Measurements from ENCODE around the gene PPIL4. TPM values are rescaled to one million over a fixed set of nuclear protein-coding genes. Genes with fewer than 3 reads are reported as not detected.
A peak's percentile ranks its signal among the peaks of the same experiment; 100 is the strongest.
"Not testable (repeated sequence)": the region's sequence is repeated elsewhere in the genome, so short reads cannot be mapped to it uniquely, and the experiment has no call there.

The PPIL4 gene
- total and polyA plus RNA-seq, 7 donors = 6.9 to 32.4 (median 14.7) TPM

DNA sequence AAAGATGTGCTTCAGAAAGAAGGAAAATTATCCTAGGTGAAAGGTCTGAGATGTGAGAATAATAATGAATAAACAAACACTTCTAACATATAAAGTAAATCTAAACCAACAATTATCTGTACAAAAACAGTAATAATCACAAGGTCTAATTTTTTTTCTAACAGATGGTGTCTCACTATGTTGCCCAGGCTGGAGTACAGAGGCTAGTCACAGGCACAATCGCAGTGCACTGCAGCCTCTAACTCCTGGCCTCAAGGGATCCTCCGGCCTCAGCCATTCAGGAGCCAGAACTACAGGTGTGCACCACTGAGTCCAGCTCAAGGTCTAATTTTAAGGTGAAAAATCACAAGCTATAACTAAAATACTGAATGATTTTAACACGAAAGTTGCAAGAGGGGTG is 44.1 kb downstream of the PPIL4 start:
- 93 to 97% (median 94%) methylated on average over 3 of the region's 3 CpGs for WGBS, 3 donors
- DNase-seq (no peak), ATAC-seq (no peak)
- no peaks in the 10 kb centered on the region for H3K27me3 ChIP-seq (ENCODE audit: insufficient read depth in 3 of 3, low read length in 2 of 3)
- no peak overlapping the region for H3K4me3 ChIP-seq
- H3K9me3 ChIP-seq = no peaks in the 10 kb centered on the region
- TF ChIP-seq, protein P1, sequence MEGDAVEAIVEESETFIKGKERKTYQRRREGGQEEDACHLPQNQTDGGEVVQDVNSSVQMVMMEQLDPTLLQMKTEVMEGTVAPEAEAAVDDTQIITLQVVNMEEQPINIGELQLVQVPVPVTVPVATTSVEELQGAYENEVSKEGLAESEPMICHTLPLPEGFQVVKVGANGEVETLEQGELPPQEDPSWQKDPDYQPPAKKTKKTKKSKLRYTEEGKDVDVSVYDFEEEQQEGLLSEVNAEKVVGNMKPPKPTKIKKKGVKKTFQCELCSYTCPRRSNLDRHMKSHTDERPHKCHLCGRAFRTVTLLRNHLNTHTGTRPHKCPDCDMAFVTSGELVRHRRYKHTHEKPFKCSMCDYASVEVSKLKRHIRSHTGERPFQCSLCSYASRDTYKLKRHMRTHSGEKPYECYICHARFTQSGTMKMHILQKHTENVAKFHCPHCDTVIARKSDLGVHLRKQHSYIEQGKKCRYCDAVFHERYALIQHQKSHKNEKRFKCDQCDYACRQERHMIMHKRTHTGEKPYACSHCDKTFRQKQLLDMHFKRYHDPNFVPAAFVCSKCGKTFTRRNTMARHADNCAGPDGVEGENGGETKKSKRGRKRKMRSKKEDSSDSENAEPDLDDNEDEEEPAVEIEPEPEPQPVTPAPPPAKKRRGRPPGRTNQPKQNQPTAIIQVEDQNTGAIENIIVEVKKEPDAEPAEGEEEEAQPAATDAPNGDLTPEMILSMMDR (IDR thresholded peaks at IDR 0.05) = no peak
- H3K27ac ChIP-seq = no peak overlapping the region
- H3K4me1 ChIP-seq = peaks cover 9% of the 10 kb centered on the region
- H3K36me3 ChIP-seq (ENCODE audit: insufficient read depth in 1 of 2, low read depth in 1 of 2) = peaks cover 0 to 24% of the 10 kb centered on the region in 2 donors
- intact Hi-C loops (cut with DNase I) = no loop called here

DNA sequence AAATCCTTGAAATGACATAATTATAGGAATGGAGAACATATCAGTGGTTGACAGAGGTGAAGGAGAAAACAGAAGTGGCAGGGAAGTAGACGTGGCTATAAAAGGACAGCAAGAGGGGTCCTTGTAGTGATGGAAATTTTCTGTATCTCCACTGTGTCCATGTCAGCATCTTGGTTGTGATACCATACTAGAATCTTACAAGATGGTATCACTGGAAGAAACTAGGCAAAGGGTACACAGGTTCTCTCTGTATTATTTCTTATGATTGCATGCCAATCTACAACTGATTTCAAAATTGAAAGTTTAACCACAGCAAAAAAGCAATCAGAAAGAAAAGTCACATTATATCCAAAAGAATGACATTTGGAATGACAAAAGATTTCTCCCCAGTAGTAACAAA is 44.6 kb downstream of the PPIL4 start:
- intact Hi-C loops (cut with DNase I) = no loop called here
- TF ChIP-seq, protein P1 (IDR thresholded peaks at IDR 0.05) = no peak
- DNase-seq (no peak), ATAC-seq (no peak)
- Histone ChIP-seq H3K36me3 (ENCODE audit: insufficient read depth in 1 of 2, low read depth in 1 of 2) (peaks cover 0 to 20% of the 10 kb centered on the region in 2 donors), H3K27ac (no peak overlapping the region), H3K9me3 (no peaks in the 10 kb centered on the region), H3K4me3 (no peak overlapping the region), H3K4me1 (peaks cover 9% of the 10 kb centered on the region), H3K27me3 (ENCODE audit: insufficient read depth in 3 of 3, low read length in 2 of 3) (no peaks in the 10 kb centered on the region)
- whole genome bisulfite sequencing, 3 donors = 83 to 100% (median 91%) methylated on average over 1 of the region's 1 CpG

DNA sequence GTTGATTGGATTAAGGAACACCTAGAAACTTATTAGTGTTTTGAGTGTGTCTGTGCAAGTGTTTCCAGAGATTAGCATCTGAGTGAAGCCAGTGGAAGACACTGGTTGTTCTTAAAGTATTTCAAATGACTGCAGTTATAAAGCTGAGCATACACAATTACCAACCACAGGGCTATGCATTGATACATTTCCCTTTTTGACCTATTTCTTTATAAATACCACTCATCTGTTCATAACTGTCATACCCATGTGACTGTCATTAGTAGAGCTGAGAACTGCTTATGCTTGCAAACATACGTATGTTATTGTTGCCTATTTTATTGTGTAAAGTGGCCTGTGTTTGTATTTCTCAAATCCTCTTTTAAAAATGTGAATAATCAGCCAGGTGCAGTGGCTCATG is 45.7 kb downstream of the PPIL4 start:
- WGBS, 3 donors = 78 to 95% (median 84%) methylated on average over 1 of the region's 1 CpG
- Histone ChIP-seq H3K9me3 (no peaks in the 10 kb centered on the region), H3K27ac (peak overlapping the region; percentile 12), H3K4me1 (peaks cover 9% of the 10 kb centered on the region), H3K4me3 (no peak overlapping the region), H3K36me3 (ENCODE audit: insufficient read depth in 1 of 2, low read depth in 1 of 2) (peaks cover 0 to 9% of the 10 kb centered on the region in 2 donors), H3K27me3 (ENCODE audit: insufficient read depth in 3 of 3, low read length in 2 of 3) (no peaks in the 10 kb centered on the region)
- intact Hi-C loops (cut with DNase I) = no loop called here
- TF ChIP-seq, protein P1 (IDR thresholded peaks at IDR 0.05) = no peak
- DNase-seq (no peak), ATAC-seq (no peak)

DNA sequence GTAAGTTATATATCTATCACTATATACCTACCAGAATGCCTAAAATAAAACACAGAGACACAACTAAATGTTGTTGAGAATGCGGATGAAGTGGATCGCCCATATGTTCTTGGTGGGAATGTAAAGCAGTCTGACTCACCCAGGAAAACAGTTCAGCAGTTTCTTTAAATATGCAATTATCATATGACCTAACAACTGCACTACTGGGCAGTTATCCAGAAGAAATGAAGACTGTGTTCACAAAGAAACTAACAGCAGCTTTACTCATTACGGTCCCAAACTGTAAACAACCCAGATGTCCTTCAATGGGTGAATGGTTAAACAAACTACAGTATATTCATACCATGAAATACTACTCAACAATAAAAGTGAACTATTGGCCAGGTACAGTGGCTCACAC is 46.8 kb downstream of the PPIL4 start:
- no peaks in the 10 kb centered on the region for H3K9me3 ChIP-seq
- ATAC-seq (peak; percentile 42 to 78 (median 70)), DNase-seq (no peak)
- TF ChIP-seq, protein P1 (IDR thresholded peaks at IDR 0.05) = no peak
- peak overlapping the region; percentile 56 for H3K27ac ChIP-seq
- H3K4me1 ChIP-seq = peaks cover 9% of the 10 kb centered on the region
- WGBS, 3 donors = 23 to 39% (median 30%) methylated on average over 3 of the region's 3 CpGs
- no peaks in the 10 kb centered on the region for H3K36me3 ChIP-seq (ENCODE audit: insufficient read depth in 1 of 2, low read depth in 1 of 2)
- no peak overlapping the region for H3K4me3 ChIP-seq
- intact Hi-C loops (cut with DNase I) = no loop called here
- no peaks in the 10 kb centered on the region for H3K27me3 ChIP-seq (ENCODE audit: insufficient read depth in 3 of 3, low read length in 2 of 3)

DNA sequence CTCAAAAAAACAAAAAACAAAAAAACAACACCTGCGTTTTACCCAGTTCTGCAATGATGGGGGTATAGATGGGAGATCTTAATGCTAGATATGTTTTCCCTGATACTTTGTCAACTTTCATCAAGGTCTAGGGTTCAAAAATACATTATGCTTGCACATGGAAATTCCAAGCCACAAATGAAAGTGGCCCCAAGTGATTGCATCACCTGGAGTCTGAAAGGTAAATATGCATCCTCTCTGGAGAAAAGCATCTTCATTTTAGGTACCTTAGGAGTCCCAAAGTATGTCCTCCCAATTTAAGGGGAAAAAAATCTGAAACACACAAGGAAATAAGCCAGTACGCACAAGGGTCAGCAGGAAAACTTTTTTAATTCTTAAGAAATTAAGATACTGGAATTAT is 48.5 kb downstream of the PPIL4 start:
- WGBS, 3 donors = 98 to 100% (median 99%) methylated on average over 2 of the region's 2 CpGs
- intact Hi-C loops (cut with DNase I) = no loop called here

DNA sequence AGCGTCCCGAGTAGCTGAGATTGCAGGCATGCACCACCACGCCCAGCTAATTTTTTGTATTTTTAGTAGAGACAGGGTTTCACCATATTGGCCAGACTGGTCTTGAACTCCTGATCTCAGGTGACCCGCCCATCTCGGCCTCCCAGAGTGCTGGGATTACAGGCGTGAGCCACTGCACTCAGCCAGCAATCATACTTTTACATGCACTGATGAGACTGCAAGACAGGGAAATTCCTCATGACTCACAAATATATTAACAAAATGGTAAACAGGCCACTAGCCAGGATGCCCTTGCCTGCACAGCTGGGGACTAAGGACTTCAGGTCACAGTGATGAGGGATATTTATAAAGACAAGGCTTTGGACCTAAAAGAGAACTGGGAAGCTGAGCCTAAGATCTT is 49.2 kb downstream of the PPIL4 start:
- DNase-seq; ATAC-seq; H3K4me1 ChIP-seq; H3K36me3 ChIP-seq (ENCODE audit: insufficient read depth in 1 of 2, low read depth in 1 of 2); intact Hi-C loops (cut with DNase I); H3K27ac ChIP-seq; H3K4me3 ChIP-seq; H3K27me3 ChIP-seq (ENCODE audit: insufficient read depth in 3 of 3, low read length in 2 of 3); H3K9me3 ChIP-seq: not testable (repeated sequence)
- 87 to 89% (median 88%) methylated on average over 6 of the region's 6 CpGs for WGBS, 3 donors

More for the DNA sequence above, 48.5 kb downstream of the PPIL4 start:
- no peak for ATAC-seq
- Histone ChIP-seq H3K4me1 (peaks cover 9% of the 10 kb centered on the region), H3K27ac (no peak overlapping the region), H3K9me3 (no peaks in the 10 kb centered on the region), H3K27me3 (ENCODE audit: insufficient read depth in 3 of 3, low read length in 2 of 3) (no peaks in the 10 kb centered on the region), H3K36me3 (ENCODE audit: insufficient read depth in 1 of 2, low read depth in 1 of 2) (no peaks in the 10 kb centered on the region), H3K4me3 (no peak overlapping the region)
- DNase-seq = no peak
- TF ChIP-seq, protein P1 (IDR thresholded peaks at IDR 0.05) = no peak

DNA sequence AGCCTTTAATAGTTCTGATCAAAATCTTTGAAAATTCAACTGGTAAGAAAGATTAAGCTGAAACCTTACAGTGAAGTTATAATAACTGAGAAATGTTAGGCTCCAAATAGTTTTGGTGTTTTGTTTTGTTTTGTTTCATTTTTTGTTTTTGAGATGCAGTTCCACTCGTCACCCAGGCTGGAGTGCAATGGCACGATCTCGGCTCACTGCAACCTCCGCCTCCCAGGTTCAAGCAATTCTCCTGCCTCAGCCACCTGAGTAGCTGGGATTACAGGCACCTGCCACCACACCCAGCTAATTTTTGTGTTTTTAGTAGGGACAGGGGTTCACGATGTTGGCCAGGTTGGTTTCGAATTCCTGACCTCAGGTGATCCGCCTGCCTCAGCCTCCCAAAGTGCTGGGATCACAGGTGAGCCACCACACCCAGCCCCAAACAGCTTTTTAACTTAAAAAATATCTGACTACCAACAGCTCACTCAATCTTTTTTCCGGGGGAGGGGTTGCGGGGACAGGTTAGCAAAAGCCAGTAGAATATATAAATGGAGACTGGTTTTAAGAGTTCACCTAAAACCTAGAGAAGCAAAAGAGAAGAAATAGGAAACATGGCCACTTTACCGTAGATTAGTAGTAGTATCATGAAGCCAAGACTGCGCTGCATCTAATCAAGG is 50.4 kb downstream of the PPIL4 start:
- H3K4me1 ChIP-seq; DNase-seq; H3K27me3 ChIP-seq (ENCODE audit: insufficient read depth in 3 of 3, low read length in 2 of 3); H3K9me3 ChIP-seq; H3K4me3 ChIP-seq; ATAC-seq; H3K27ac ChIP-seq; H3K36me3 ChIP-seq (ENCODE audit: insufficient read depth in 1 of 2, low read depth in 1 of 2); intact Hi-C loops (cut with DNase I): not testable (repeated sequence)
- 77 to 94% (median 91%) methylated on average over 11 of the region's 11 CpGs for WGBS, 3 donors
